SK-N-SH (cell line): Measurements from ENCODE around the gene CD6. TPM values are rescaled to one million over a fixed set of nuclear protein-coding genes. Genes with fewer than 3 reads are reported as not detected.

Experiments used
- CTCF ChIA-PET: fragments of 300-600, 350-600 bp; formaldehyde crosslinking; extraction: SDS; loops from one replicate; lab custom pipeline; 2021; lab: Yijun Ruan, JAX
- POLR2A ChIA-PET: fragments of 350-600 bp; sonication (Branson Sonifier 250); formaldehyde crosslinking; extraction: SDS; loops from one replicate; lab custom pipeline; 2020; ENCODE audit warnings: antibody characterized with exemption, inconsistent platforms; lab: Yijun Ruan, JAX
- DNase-seq: peaks from one replicate; pipeline ENCODE4 v3.0.0; 2012
- H2AFZ ChIP-seq: fragments of 200-600 bp; sonication (generic); 2 replicates; pipeline ENCODE4 v1.8.1; 2016; ENCODE audit warnings: antibody characterized with exemption, mild to moderate bottlenecking, low read depth
- H3F3A ChIP-seq: fragments of 200-600 bp; sonication (generic); replicated peaks from 2 replicates; pipeline ENCODE3; 2016; ENCODE audit warnings: antibody characterized with exemption, mild to moderate bottlenecking; ENCODE audit not compliant: insufficient read depth
- H3K27ac ChIP-seq, 2 experiments: fragments of 200-500 bp in 1 of 2; fragments of 200-600 bp in 1 of 2; sonication (Bioruptor generic) in 1 of 2; sonication (generic), shearing (Covaris generic) in 1 of 2; 2 replicates each; pipeline versions ENCODE4 v1.5.1 to v1.6.1; 2014 to 2016; ENCODE audit warnings: low read depth in 2 of 2, inconsistent platforms in 1 of 2, low read length in 1 of 2, mild to moderate bottlenecking in 1 of 2, mixed read lengths in 1 of 2
- H3K27me3 ChIP-seq: fragments of 200-600 bp; sonication (generic), shearing (Covaris generic); 2 replicates; pipeline ENCODE4 v1.6.1; 2016; ENCODE audit warnings: mixed run types; ENCODE audit not compliant: insufficient read depth
- H3K36me3 ChIP-seq, 2 experiments: fragments of 200-500 bp in 1 of 2; fragments of 200-600 bp in 1 of 2; sonication (Bioruptor generic) in 1 of 2; sonication (generic) in 1 of 2; replicated peaks in 1 of 2; 2 replicates each; pipeline versions ENCODE3 to v1.5.1; 2014 to 2016; ENCODE audit warnings: low read length in 1 of 2, mild to moderate bottlenecking in 1 of 2; ENCODE audit not compliant: insufficient read depth in 2 of 2, control insufficient read depth in 1 of 2
- H3K4me1 ChIP-seq, 2 experiments: fragments of 200-500 bp in 1 of 2; fragments of 200-600 bp in 1 of 2; sonication (Bioruptor generic) in 1 of 2; sonication (generic), shearing (Covaris generic) in 1 of 2; 2 replicates each; pipeline versions ENCODE4 v1.5.1 to v1.6.1; 2014 to 2016; ENCODE audit warnings: low read depth in 1 of 2, low read length in 1 of 2, mixed run types in 1 of 2; ENCODE audit not compliant: insufficient read depth in 2 of 2, control insufficient read depth in 1 of 2
- H3K4me2 ChIP-seq: fragments of 200-600 bp; sonication (generic), shearing (Covaris generic); 2 replicates; pipeline ENCODE4 v1.6.1; 2017; ENCODE audit warnings: mixed run types
- H3K4me3 ChIP-seq, 2 experiments: fragments of 200-500 bp in 1 of 2; fragments of 200-600 bp in 1 of 2; sonication (Bioruptor generic) in 1 of 2; sonication (generic), shearing (Covaris generic) in 1 of 2; 2 replicates each; pipeline versions ENCODE4 v1.5.1 to v1.8.1; 2014 to 2016; ENCODE audit warnings: low read depth in 2 of 2, inconsistent platforms in 1 of 2, low read length in 1 of 2, mild to moderate bottlenecking in 1 of 2, mixed read lengths in 1 of 2, moderate library complexity in 1 of 2
- H3K79me2 ChIP-seq: fragments of 200-600 bp; sonication (generic); 2 replicates; pipeline ENCODE4 v1.8.1; 2017; ENCODE audit warnings: mild to moderate bottlenecking; ENCODE audit not compliant: insufficient read depth
- H3K9ac ChIP-seq: fragments of 200-600 bp; sonication (generic); 2 replicates; pipeline ENCODE4 v1.6.1; 2017; ENCODE audit warnings: mixed run types
- H3K9me2 ChIP-seq: fragments of 200-600 bp; sonication (generic); 2 replicates; pipeline ENCODE4 v1.6.1; 2017; ENCODE audit warnings: mixed run types
- H3K9me3 ChIP-seq: fragments of 200-600 bp; sonication (generic); 2 replicates; pipeline ENCODE4 v1.6.1; 2017; ENCODE audit warnings: mixed run types, mild to moderate bottlenecking, moderate library complexity
- H4K20me1 ChIP-seq: fragments of 200-600 bp; sonication (generic); 2 replicates; pipeline ENCODE4 v1.6.1; 2017; ENCODE audit warnings: mild to moderate bottlenecking, mixed run types; ENCODE audit not compliant: insufficient read depth
- EP300 ChIP-seq, 2 experiments: IDR thresholded peaks; 2 replicates each; pipeline versions ENCODE4 v1.4.0 to v1.6.1; 2012; ENCODE audit warnings: borderline replicate concordance in 1 of 2, low read depth in 1 of 2, low read length in 1 of 2
- FOXJ3 ChIP-seq: sonication (generic); formaldehyde crosslinking; IDR thresholded peaks from 2 replicates; pipeline ENCODE4 v1.5.1; 2020; ENCODE audit warnings: mild to moderate bottlenecking, missing genetic modification reagents
- GATA2 ChIP-seq: sonication (generic); formaldehyde crosslinking; IDR thresholded peaks from 2 replicates; pipeline ENCODE4 v1.5.0; 2020; ENCODE audit warnings: mild to moderate bottlenecking, missing genetic modification reagents
- JUND ChIP-seq: IDR thresholded peaks from 2 replicates; pipeline ENCODE4 v1.4.0; 2012
- NFIC ChIP-seq: IDR thresholded peaks from 2 replicates; pipeline ENCODE4 v1.4.0; 2012; ENCODE audit warnings: borderline replicate concordance
- NRF1 ChIP-seq: IDR thresholded peaks from 2 replicates; pipeline ENCODE4 v1.6.1; 2012; ENCODE audit warnings: low read depth, mild to moderate bottlenecking, low read length
- POLR2AphosphoS5 ChIP-seq: IDR thresholded peaks from 2 replicates; pipeline ENCODE4 v1.6.1; 2012; ENCODE audit warnings: low read depth, low read length
- RCOR1 ChIP-seq: fragments of 150-350 bp; IDR thresholded peaks from 2 replicates; pipeline ENCODE4 v1.6.1; 2017; ENCODE audit warnings: antibody characterized with exemption, low read length
- RFX5 ChIP-seq: IDR thresholded peaks from 2 replicates; pipeline ENCODE4 v1.6.1; 2012; ENCODE audit warnings: mild to moderate bottlenecking, improper control_type of control experiment, low read length
- RXRA ChIP-seq: IDR thresholded peaks from 2 replicates; pipeline ENCODE4 v1.4.0; 2012; ENCODE audit warnings: low read depth, mild to moderate bottlenecking, borderline replicate concordance
- SMC3 ChIP-seq: IDR thresholded peaks from 2 replicates; pipeline ENCODE4 v1.6.1; 2012; ENCODE audit warnings: low read depth, low read length, improper control_type of control experiment
- WGBS: methylation state at CpG from one replicate; pipeline ENCODE4 v1.1.6; 2017; ENCODE audit warnings: low lambda C conversion rate; 5-methylcytosine and 5-hydroxymethylcytosine counted together
- polyA plus RNA-seq, 3 experiments: library from polyadenylated mRNA; depleted of rRNA; stranded (reverse); fragments of >200 nt; gene quantifications; 2 replicates each; pipeline ENCODE4 v1.2.3, GENCODE V29; 2012
- TF ChIP-seq, protein P1 (sequence below): IDR thresholded peaks from 2 replicates; pipeline ENCODE4 v1.6.1; 2012; ENCODE audit warnings: mild to moderate bottlenecking, low read depth, low read length, moderate library complexity
- TF ChIP-seq, protein P2 (sequence below): IDR thresholded peaks from 2 replicates; pipeline ENCODE4 v1.4.0; 2012; ENCODE audit warnings: low read depth, borderline replicate concordance
- TF ChIP-seq, protein P3 (sequence below): fragments of 150-350 bp; IDR thresholded peaks from 2 replicates; pipeline ENCODE4 v1.6.1; 2017; ENCODE audit warnings: antibody characterized with exemption, low read length, low read depth, borderline replicate concordance
- TF ChIP-seq, protein P4 (sequence below): IDR thresholded peaks from 2 replicates; pipeline ENCODE4 v1.4.0; 2012; ENCODE audit warnings: low read depth, borderline replicate concordance

The CD6 gene
- polyA plus RNA-seq, 1 of the 3 experiments (the other 2 are of a cell fraction) = not detected

DNA sequence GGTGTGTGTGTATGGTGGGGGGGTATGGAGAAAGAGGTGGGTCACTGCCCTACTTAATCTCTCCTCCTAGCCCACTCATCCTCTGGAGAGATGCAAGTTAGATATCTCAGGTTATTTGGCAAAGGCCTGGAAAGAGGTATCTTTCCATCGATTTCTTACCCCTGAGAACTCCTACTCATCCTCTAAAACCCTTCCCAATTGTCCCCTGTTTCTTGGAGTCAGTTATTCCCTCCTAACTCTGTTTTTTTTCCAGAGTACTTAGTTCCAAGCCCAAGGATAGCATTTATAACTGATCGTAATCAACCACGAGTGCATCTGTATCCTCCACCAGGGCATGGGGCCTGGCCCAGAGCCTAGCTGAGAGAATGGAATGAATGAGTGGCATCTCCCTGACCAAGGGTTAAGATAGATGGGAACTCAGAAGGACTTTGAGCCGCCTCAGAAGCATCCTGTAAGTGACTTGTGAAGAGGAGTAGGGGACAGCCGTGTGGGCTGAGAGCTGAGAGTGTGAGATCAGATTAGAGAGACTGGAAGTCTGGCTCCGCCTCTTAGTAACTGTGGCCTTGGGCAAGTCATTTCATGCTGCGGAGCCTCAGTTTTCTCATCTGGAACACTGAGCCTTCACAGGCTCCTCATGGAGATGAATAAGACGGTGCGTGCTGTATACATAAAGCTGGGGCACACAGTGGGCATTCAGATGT, 16.2 kb downstream of the CD6 start (continued):
- TF ChIP-seq EP300 (IDR thresholded peaks at IDR 0.05; ENCODE audit: borderline replicate concordance in 1 of 2, low read depth in 1 of 2, low read length in 1 of 2) (no peak), POLR2AphosphoS5 (no peak), RXRA (no peak)
- TF ChIP-seq, protein P1, sequence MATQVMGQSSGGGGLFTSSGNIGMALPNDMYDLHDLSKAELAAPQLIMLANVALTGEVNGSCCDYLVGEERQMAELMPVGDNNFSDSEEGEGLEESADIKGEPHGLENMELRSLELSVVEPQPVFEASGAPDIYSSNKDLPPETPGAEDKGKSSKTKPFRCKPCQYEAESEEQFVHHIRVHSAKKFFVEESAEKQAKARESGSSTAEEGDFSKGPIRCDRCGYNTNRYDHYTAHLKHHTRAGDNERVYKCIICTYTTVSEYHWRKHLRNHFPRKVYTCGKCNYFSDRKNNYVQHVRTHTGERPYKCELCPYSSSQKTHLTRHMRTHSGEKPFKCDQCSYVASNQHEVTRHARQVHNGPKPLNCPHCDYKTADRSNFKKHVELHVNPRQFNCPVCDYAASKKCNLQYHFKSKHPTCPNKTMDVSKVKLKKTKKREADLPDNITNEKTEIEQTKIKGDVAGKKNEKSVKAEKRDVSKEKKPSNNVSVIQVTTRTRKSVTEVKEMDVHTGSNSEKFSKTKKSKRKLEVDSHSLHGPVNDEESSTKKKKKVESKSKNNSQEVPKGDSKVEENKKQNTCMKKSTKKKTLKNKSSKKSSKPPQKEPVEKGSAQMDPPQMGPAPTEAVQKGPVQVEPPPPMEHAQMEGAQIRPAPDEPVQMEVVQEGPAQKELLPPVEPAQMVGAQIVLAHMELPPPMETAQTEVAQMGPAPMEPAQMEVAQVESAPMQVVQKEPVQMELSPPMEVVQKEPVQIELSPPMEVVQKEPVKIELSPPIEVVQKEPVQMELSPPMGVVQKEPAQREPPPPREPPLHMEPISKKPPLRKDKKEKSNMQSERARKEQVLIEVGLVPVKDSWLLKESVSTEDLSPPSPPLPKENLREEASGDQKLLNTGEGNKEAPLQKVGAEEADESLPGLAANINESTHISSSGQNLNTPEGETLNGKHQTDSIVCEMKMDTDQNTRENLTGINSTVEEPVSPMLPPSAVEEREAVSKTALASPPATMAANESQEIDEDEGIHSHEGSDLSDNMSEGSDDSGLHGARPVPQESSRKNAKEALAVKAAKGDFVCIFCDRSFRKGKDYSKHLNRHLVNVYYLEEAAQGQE = no peak
- TF ChIP-seq, protein P2, sequence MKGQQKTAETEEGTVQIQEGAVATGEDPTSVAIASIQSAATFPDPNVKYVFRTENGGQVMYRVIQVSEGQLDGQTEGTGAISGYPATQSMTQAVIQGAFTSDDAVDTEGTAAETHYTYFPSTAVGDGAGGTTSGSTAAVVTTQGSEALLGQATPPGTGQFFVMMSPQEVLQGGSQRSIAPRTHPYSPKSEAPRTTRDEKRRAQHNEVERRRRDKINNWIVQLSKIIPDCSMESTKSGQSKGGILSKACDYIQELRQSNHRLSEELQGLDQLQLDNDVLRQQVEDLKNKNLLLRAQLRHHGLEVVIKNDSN = no peak
- TF ChIP-seq, protein P3, sequence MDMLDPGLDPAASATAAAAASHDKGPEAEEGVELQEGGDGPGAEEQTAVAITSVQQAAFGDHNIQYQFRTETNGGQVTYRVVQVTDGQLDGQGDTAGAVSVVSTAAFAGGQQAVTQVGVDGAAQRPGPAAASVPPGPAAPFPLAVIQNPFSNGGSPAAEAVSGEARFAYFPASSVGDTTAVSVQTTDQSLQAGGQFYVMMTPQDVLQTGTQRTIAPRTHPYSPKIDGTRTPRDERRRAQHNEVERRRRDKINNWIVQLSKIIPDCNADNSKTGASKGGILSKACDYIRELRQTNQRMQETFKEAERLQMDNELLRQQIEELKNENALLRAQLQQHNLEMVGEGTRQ = no peak

DNA sequence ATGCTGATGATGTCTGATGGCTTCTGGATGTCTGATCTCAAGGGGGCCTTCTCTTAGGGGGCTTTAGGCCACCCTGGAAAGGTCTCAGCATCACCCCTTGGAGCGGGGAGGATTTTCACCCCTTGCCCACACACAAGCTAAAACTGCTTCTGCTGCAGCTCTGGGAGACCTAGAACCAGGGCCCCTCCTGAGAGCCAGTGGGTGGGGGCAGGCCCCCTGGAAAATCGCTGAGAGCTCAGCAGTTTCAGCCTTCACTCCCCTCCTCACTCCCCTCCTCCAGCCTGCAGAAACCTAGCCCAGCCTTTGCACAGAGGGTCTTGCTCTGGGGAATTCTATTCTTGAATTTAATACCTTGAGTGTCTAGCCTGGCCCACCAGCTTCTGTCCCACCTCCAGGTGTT, 17.2 kb downstream of the CD6 start:
- no peak for TF ChIP-seq SMC3
- TF ChIP-seq POLR2AphosphoS5 = no peak
- TF ChIP-seq RFX5 = no peak
- TF ChIP-seq JUND = no peak
- TF ChIP-seq, protein P1 = no peak
- TF ChIP-seq FOXJ3 (CRISPR knock-in tag) = no peak
- no peak for TF ChIP-seq NRF1
- TF ChIP-seq, protein P4, sequence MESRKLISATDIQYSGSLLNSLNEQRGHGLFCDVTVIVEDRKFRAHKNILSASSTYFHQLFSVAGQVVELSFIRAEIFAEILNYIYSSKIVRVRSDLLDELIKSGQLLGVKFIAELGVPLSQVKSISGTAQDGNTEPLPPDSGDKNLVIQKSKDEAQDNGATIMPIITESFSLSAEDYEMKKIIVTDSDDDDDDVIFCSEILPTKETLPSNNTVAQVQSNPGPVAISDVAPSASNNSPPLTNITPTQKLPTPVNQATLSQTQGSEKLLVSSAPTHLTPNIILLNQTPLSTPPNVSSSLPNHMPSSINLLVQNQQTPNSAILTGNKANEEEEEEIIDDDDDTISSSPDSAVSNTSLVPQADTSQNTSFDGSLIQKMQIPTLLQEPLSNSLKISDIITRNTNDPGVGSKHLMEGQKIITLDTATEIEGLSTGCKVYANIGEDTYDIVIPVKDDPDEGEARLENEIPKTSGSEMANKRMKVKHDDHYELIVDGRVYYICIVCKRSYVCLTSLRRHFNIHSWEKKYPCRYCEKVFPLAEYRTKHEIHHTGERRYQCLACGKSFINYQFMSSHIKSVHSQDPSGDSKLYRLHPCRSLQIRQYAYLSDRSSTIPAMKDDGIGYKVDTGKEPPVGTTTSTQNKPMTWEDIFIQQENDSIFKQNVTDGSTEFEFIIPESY = no peak
- no peak for TF ChIP-seq NFIC
- no peak for TF ChIP-seq RCOR1
- TF ChIP-seq, protein P3 = no peak
- no peak for TF ChIP-seq GATA2
- H3K27me3 ChIP-seq = peaks cover 5% of the 10 kb centered on the region
- H3K9ac ChIP-seq = no peak overlapping the region
- no peak for DNase-seq
- CTCF ChIA-PET = no interaction called here
- no peaks in the 10 kb centered on the region for H3K79me2 ChIP-seq
- no CpG with 5 or more reads among the region's 2 CpGs for WGBS
- no peaks in the 10 kb centered on the region for H3K9me3 ChIP-seq
- no peaks in the 10 kb centered on the region for H3K4me1 ChIP-seq
- POLR2A ChIA-PET = no interaction called here
- no peak overlapping the region for H3K4me3 ChIP-seq
- no peak overlapping the region for H2AFZ ChIP-seq
- H3F3A ChIP-seq = no peaks in the 10 kb centered on the region
- H3K4me2 ChIP-seq = no peak overlapping the region
- no peaks in the 10 kb centered on the region for H4K20me1 ChIP-seq
- no peaks in the 10 kb centered on the region for H3K9me2 ChIP-seq
- H3K36me3 ChIP-seq = no peaks in the 10 kb centered on the region
- H3K27ac ChIP-seq = no peak overlapping the region
